Prostate gland (tissue), 2 donors: Measurements from ENCODE around the gene DPH1. TPM values are rescaled to one million over a fixed set of nuclear protein-coding genes. Genes with fewer than 3 reads are reported as not detected.

Source experiments
- DNase-seq: peaks from one replicate; pipeline ENCODE4 v3.0.0-alpha.2; 2019; ENCODE audit warnings: low spot score
- H3K27ac ChIP-seq, 2 donors: fragments of 200-600 bp; sonication (generic); 2 replicates each; pipeline ENCODE4 v1.5.1; 2017 to 2019
- H3K27me3 ChIP-seq: fragments of 200-600 bp; sonication (generic); replicated peaks from 2 replicates; pipeline ENCODE4 v1.5.1; 2019; ENCODE audit not compliant: insufficient read depth
- H3K36me3 ChIP-seq, 2 donors: fragments of 200-600 bp; sonication (generic); 1 replicate in 1 of 2; 2 replicates in 1 of 2; pipeline versions ENCODE4 v1.5.1 to v1.8.1; 2017 to 2019
- H3K4me1 ChIP-seq: fragments of 200-600 bp; sonication (generic); replicated peaks from 2 replicates; pipeline ENCODE4 v1.5.1; 2019
- H3K4me3 ChIP-seq, 2 donors: fragments of 200-600 bp; sonication (generic); 2 replicates each; pipeline ENCODE4 v1.5.1; 2017 to 2019
- H3K9me3 ChIP-seq: fragments of 200-600 bp; sonication (generic); 2 replicates; pipeline ENCODE4 v1.5.1; 2017
- CTCF ChIP-seq, 4 experiments: fragments of 200-600 bp in 2 of 4; fragments of 450-650 bp in 2 of 4; sonication (generic) in 2 of 4; IDR thresholded peaks; 1 replicate in 3 of 4; 2 replicates in 1 of 4; pipeline ENCODE4 v1.5.1; 2016 to 2019; ENCODE audit warnings: antibody characterized with exemption in 4 of 4, mild to moderate bottlenecking in 2 of 4, moderate library complexity in 2 of 4
- POLR2A ChIP-seq: fragments of 450-650 bp; IDR thresholded peaks from one replicate; pipeline ENCODE4 v1.6.1; 2016; ENCODE audit warnings: antibody characterized with exemption, mild to moderate bottlenecking
- POLR2AphosphoS5 ChIP-seq: sonication (generic); formaldehyde crosslinking; IDR thresholded peaks from one replicate; pipeline ENCODE4 v1.6.1; 2017; ENCODE audit warnings: antibody characterized with exemption
- WGBS: methylation state at CpG from one replicate; pipeline ENCODE4 v1.1.5; 2018; 5-methylcytosine and 5-hydroxymethylcytosine counted together
- intact Hi-C: fragments of 100-400 bp; cut with DNase I; formaldehyde crosslinking; loops from one replicate; pipeline ENCODE4 v1.14.2; 2022
- total RNA-seq, 2 donors: library from RNA; depleted of rRNA; stranded (reverse); fragments of >200 nt; gene quantifications; one replicate each; pipeline ENCODE4 v1.1.0, GENCODE V29; 2016

Gene DPH1
- total RNA-seq, 2 donors from 2014 or later: 61.4 to 84.1 TPM

GRCh38 chr17:2013994-2014317 is 16.0 kb upstream of the DPH1 start:
- H3K4me1 ChIP-seq: peaks cover 3% of the 10 kb centered on the region
- no peak for DNase-seq
- no peak overlapping the region for H3K4me3 ChIP-seq
- TF ChIP-seq CTCF (IDR thresholded peaks at IDR 0.05): no peak
- intact Hi-C loops: no loop called here
- H3K9me3 ChIP-seq: no peaks in the 10 kb centered on the region
- H3K27ac ChIP-seq: no peak overlapping the region
- 89% methylated on average over 1 of the region's 1 CpG for whole genome bisulfite sequencing
- no peaks in the 10 kb centered on the region for H3K36me3 ChIP-seq
- H3K27me3 ChIP-seq: no peaks in the 10 kb centered on the region

- H3K36me3 ChIP-seq: no peaks in the 10 kb centered on the region
- no peaks in the 10 kb centered on the region for H3K27me3 ChIP-seq
- no peaks in the 10 kb centered on the region for H3K9me3 ChIP-seq
- no peak overlapping the region for H3K27ac ChIP-seq
- WGBS: 91% methylated on average over 14 of the region's 14 CpGs
- intact Hi-C loops: no loop called here
- TF ChIP-seq POLR2AphosphoS5 (no peak), POLR2A (no peak), CTCF (IDR thresholded peaks at IDR 0.05) (no peak)
- DNase-seq: no peak
- peaks cover 3% of the 10 kb centered on the region for H3K4me1 ChIP-seq
- no peak overlapping the region for H3K4me3 ChIP-seq
Observed at GRCh38 chr17:2015314-2015713, 14.6 kb upstream of the DPH1 start.

GRCh38 chr17:2016494-2016893 is 13.5 kb upstream of the DPH1 start:
- no peak for DNase-seq
- Histone ChIP-seq H3K9me3 (no peaks in the 10 kb centered on the region), H3K4me3 (no peak overlapping the region), H3K36me3 (no peaks in the 10 kb centered on the region), H3K4me1 (peaks cover 3% of the 10 kb centered on the region), H3K27me3 (no peaks in the 10 kb centered on the region), H3K27ac (no peak overlapping the region)
- WGBS: 56% methylated on average over 20 of the region's 20 CpGs
- intact Hi-C loops: no loop called here
- TF ChIP-seq CTCF (IDR thresholded peaks at IDR 0.05): no peak
- TF ChIP-seq POLR2AphosphoS5: no peak
- no peak for TF ChIP-seq POLR2A

- DNase-seq: no peak
- Histone ChIP-seq H3K27ac (no peak overlapping the region), H3K9me3 (no peaks in the 10 kb centered on the region), H3K27me3 (no peaks in the 10 kb centered on the region), H3K4me3 (no peak overlapping the region), H3K4me1 (no peaks in the 10 kb centered on the region), H3K36me3 (no peaks in the 10 kb centered on the region)
- intact Hi-C loops: no loop called here
- TF ChIP-seq POLR2AphosphoS5 (no peak), POLR2A (no peak), CTCF (IDR thresholded peaks at IDR 0.05) (no peak)
- 85% methylated on average over 19 of the region's 19 CpGs for WGBS
Observed at GRCh38 chr17:2017274-2017941, 12.5 kb upstream of the DPH1 start.

GRCh38 chr17:2018716-2019510 is 11.0 kb upstream of the DPH1 start:
- Histone ChIP-seq H3K4me3 (no peak overlapping the region), H3K27me3 (no peaks in the 10 kb centered on the region), H3K9me3 (no peaks in the 10 kb centered on the region), H3K36me3 (no peaks in the 10 kb centered on the region), H3K4me1 (no peaks in the 10 kb centered on the region), H3K27ac (no peak overlapping the region)
- intact Hi-C loops: no loop called here
- no peak for TF ChIP-seq POLR2A
- peak; percentile 46 for TF ChIP-seq POLR2AphosphoS5
- WGBS: 76% methylated on average over 24 of the region's 24 CpGs
- peak; percentile 54 for DNase-seq
